Esophagus squamous epithelium (tissue), 4 donors: ENCODE measurements around the gene ATP6V0A4.

Experiments used
- CTCF ChIP-seq, 6 experiments: fragments of 450-650 bp in 4 of 6; fragments of 200-600 bp in 2 of 6; sonication (generic) in 2 of 6; IDR thresholded peaks; one replicate each; pipeline ENCODE4 v1.5.1; 2016 to 2019; ENCODE audit warnings: antibody characterized with exemption in 6 of 6, mild to moderate bottlenecking in 4 of 6, moderate library complexity in 4 of 6
- POLR2A ChIP-seq, 4 donors: fragments of 450-650 bp; IDR thresholded peaks; one replicate each; pipeline ENCODE4 v1.6.1; 2017; ENCODE audit warnings: antibody characterized with exemption in 4 of 4, mild to moderate bottlenecking in 4 of 4, moderate library complexity in 3 of 4

- TF ChIP-seq CTCF (IDR thresholded peaks at IDR 0.05) (no peak), POLR2A (IDR thresholded peaks at IDR 0.05) (no peak)
Measured at GRCh38 chr7:138837627-138838026, 39.6 kb upstream of the ATP6V0A4 start.
